ENCODE measurements around the gene ADAM11. TPM values are rescaled to one million over a fixed set of nuclear protein-coding genes. Genes with fewer than 3 reads are reported as not detected.

The ADAM11 gene
- total RNA-seq, 4 donors from 2014 or later = 1.5 to 2.5 (median 2.3) TPM; not detected in 1

GRCh38 chr17:44795421-44795820, 36.6 kb downstream of the ADAM11 start:
- intact Hi-C loops (cut with DNase I; ENCODE audit: low total_unique reads) = no loop called here
- 76 to 77% methylated on average over 9 of the region's 9 CpGs for WGBS, 2 donors
- no peak overlapping the region for H3K4me3 ChIP-seq (ENCODE audit: low read depth, poor library complexity, severe bottlenecking)
- DNase-seq (ENCODE audit: low spot score in 2 of 2) = peak in 1 of 2 donors; percentile 73
- TF ChIP-seq, protein P1, sequence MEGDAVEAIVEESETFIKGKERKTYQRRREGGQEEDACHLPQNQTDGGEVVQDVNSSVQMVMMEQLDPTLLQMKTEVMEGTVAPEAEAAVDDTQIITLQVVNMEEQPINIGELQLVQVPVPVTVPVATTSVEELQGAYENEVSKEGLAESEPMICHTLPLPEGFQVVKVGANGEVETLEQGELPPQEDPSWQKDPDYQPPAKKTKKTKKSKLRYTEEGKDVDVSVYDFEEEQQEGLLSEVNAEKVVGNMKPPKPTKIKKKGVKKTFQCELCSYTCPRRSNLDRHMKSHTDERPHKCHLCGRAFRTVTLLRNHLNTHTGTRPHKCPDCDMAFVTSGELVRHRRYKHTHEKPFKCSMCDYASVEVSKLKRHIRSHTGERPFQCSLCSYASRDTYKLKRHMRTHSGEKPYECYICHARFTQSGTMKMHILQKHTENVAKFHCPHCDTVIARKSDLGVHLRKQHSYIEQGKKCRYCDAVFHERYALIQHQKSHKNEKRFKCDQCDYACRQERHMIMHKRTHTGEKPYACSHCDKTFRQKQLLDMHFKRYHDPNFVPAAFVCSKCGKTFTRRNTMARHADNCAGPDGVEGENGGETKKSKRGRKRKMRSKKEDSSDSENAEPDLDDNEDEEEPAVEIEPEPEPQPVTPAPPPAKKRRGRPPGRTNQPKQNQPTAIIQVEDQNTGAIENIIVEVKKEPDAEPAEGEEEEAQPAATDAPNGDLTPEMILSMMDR (IDR thresholded peaks at IDR 0.05) = no peak
- TF ChIP-seq POLR2A (IDR thresholded peaks at IDR 0.05) = no peak

DNA sequence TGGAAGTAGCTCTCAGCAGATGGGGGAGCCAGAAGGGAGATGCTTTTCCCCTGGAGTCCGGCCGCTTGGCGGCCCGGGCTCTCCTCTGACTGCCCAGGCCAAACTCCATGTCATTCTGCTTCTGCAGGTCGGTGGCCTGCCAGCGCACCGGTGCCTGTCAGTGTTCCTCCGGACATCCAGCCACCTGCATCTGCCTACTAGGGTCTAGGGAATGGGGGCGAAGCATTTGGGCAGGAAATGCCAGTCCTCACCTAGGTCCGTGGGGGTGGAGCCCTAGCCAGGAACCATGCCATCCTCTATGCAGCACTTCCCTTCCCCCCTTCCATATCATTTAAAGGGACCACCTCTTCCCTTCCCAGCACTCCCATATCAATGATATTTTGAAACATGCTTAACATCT, 37.1 kb downstream of the ADAM11 start:
- no peak overlapping the region for H3K4me3 ChIP-seq (ENCODE audit: low read depth, poor library complexity, severe bottlenecking)
- intact Hi-C loops (cut with DNase I; ENCODE audit: low total_unique reads) = no loop called here
- TF ChIP-seq, protein P1 (IDR thresholded peaks at IDR 0.05) = no peak
- TF ChIP-seq POLR2A (IDR thresholded peaks at IDR 0.05) = no peak
- peak in 1 of 2 donors; percentile 74 for DNase-seq (ENCODE audit: low spot score in 2 of 2)
- 69 to 81% methylated on average over 10 of the region's 10 CpGs for WGBS, 2 donors

DNA sequence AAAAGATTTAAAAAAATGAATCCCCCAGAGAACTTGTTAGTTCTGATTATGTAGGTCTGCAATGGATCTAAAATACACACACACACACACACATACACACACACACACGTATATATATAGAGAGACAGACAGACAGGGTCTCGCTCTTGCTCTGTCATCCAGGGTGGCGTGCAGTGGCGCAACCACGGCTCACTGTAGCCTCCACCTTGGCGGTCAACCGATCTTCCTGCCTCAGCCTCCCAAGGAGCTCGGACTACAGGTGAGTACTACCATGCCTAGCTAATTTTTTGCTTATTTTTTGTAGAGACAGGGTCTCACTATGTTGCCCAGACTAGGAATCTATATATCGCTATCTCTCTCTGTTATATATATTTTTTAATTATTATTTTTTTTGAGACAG, 37.9 kb downstream of the ADAM11 start:
- peak in 1 of 2 donors; percentile 66 for DNase-seq (ENCODE audit: low spot score in 2 of 2)
- no peak for TF ChIP-seq POLR2A (IDR thresholded peaks at IDR 0.05)
- TF ChIP-seq, protein P1 (IDR thresholded peaks at IDR 0.05) = no peak
- intact Hi-C loops (cut with DNase I; ENCODE audit: low total_unique reads) = no loop called here
- WGBS, 2 donors = 97% methylated on average over 9 of the region's 9 CpGs
- H3K4me3 ChIP-seq (ENCODE audit: low read depth, poor library complexity, severe bottlenecking) = no peak overlapping the region

DNA sequence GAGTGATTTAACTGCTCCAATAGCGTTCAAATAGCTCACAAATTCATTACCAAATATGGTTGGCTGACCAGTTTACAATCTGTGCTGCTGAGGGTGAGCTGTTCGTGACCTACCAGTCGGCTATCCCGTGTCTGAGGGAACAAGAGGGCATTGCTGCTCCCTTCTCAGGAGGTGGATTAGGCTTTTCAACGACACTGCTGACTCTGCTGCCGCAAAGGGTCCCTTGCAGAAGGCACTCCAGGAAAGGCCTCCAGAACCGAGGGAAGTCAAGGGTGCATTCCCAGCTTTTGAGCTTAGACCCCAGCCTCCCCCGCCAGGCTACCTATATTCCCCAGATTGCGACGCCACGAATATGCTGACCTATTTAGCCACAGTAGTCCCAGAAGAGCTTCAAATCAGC, 39.0 kb downstream of the ADAM11 start:
- intact Hi-C loops (cut with DNase I; ENCODE audit: low total_unique reads) = no loop called here
- DNase-seq (ENCODE audit: low spot score in 2 of 2) = peak in 1 of 2 donors; percentile 68
- WGBS, 2 donors = 89 to 91% methylated on average over 11 of the region's 11 CpGs
- H3K4me3 ChIP-seq (ENCODE audit: low read depth, poor library complexity, severe bottlenecking) = no peak overlapping the region
- no peak for TF ChIP-seq POLR2A (IDR thresholded peaks at IDR 0.05)
- TF ChIP-seq, protein P1 (IDR thresholded peaks at IDR 0.05) = no peak

DNA sequence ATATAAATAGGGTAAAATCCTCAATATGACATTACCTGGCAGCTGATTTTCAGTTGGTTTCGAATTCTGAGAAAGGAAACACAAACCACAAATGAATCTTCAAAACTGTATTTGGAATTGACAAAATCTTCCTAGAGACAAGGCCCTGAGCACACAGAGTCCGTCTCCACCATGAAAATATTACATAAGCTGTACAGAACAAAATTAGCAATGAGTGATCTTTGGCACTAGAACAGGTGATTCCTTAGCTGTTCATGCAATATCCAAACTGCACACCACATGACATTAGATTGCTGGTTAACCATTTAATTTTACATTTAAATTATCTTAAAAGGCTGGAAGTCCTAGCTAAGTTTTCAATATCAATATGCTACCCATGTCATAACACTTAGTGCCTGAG, 39.6 kb downstream of the ADAM11 start:
- no peak for TF ChIP-seq POLR2A (IDR thresholded peaks at IDR 0.05)
- TF ChIP-seq, protein P1 (IDR thresholded peaks at IDR 0.05) = no peak
- 80 to 85% methylated on average over 2 of the region's 2 CpGs for WGBS, 2 donors
- no peak for DNase-seq (ENCODE audit: low spot score in 2 of 2)
- intact Hi-C loops (cut with DNase I; ENCODE audit: low total_unique reads) = no loop called here
- no peak overlapping the region for H3K4me3 ChIP-seq (ENCODE audit: low read depth, poor library complexity, severe bottlenecking)

- intact Hi-C loops (cut with DNase I; ENCODE audit: low total_unique reads) = no loop called here
- 95 to 96% methylated on average over 5 of the region's 5 CpGs for WGBS, 2 donors
- peak in 1 of 2 donors; percentile 48 for DNase-seq (ENCODE audit: low spot score in 2 of 2)
- H3K4me3 ChIP-seq (ENCODE audit: low read depth, poor library complexity, severe bottlenecking) = no peak overlapping the region
- no peak for TF ChIP-seq POLR2A (IDR thresholded peaks at IDR 0.05)
- TF ChIP-seq, protein P1 (IDR thresholded peaks at IDR 0.05) = no peak
Observed at GRCh38 chr17:44801880-44802279, 43.1 kb downstream of the ADAM11 start.
